HEK293 (cell line): ENCODE measurements around the gene LSM3.

ENCODE experiments used
- CTCF ChIA-PET: fragments of 350-600 bp; formaldehyde crosslinking; extraction: SDS; loops from one replicate; lab custom pipeline; 2021; ENCODE audit warnings: antibody characterized with exemption; lab: Yijun Ruan, JAX
- POLR2A ChIA-PET: fragments of 300-600 bp; formaldehyde crosslinking; extraction: SDS; loops from one replicate; lab custom pipeline; 2020; ENCODE audit warnings: antibody characterized with exemption, inconsistent platforms; lab: Yijun Ruan, JAX
- H3K27ac ChIP-seq: fragments of 200-500 bp; sonication (Bioruptor generic); 2 replicates; pipeline ENCODE4 v1.5.1; 2014; ENCODE audit warnings: low read depth, low read length, control low read depth, inconsistent platforms; ENCODE audit errors: extremely low read depth
- H3K36me3 ChIP-seq, 2 experiments: fragments of 200-500 bp in 1 of 2; sonication (Bioruptor generic) in 1 of 2; 1 replicate in 1 of 2; 2 replicates in 1 of 2; pipeline ENCODE4 v1.5.1; 2014 to 2017; ENCODE audit warnings: inconsistent platforms in 2 of 2, low read length in 2 of 2; ENCODE audit not compliant: control insufficient read depth in 2 of 2, insufficient read depth in 1 of 2
- H3K4me1 ChIP-seq: fragments of 200-500 bp; sonication (Bioruptor generic); 2 replicates; pipeline ENCODE4 v1.5.1; 2014; ENCODE audit warnings: mild to moderate bottlenecking, low read length, inconsistent platforms; ENCODE audit not compliant: control insufficient read depth, insufficient read depth
- H3K4me3 ChIP-seq: 2 replicates; pipeline ENCODE4 v1.5.1; 2011; ENCODE audit warnings: low read depth, mild to moderate bottlenecking, control low read depth, low read length, moderate library complexity
- H3K9me3 ChIP-seq: fragments of 200-500 bp; sonication (Bioruptor generic); 2 replicates; pipeline ENCODE4 v1.5.1; 2014; ENCODE audit warnings: low read depth, low read length, inconsistent platforms; ENCODE audit not compliant: control insufficient read depth, insufficient read depth
- HOXC10 ChIP-seq: sonication (generic); formaldehyde crosslinking; IDR thresholded peaks from 2 replicates; pipeline ENCODE4 v1.8.1; 2023; ENCODE audit warnings: mild to moderate bottlenecking, missing genetic modification reagents
- MEIS1 ChIP-seq: sonication (generic); formaldehyde crosslinking; IDR thresholded peaks from 2 replicates; pipeline ENCODE4 v1.8.1; 2022; ENCODE audit warnings: missing genetic modification reagents, mild to moderate bottlenecking, borderline replicate concordance
- MZF1 ChIP-seq: fragments of 450-650 bp; formaldehyde crosslinking; IDR thresholded peaks from 2 replicates; pipeline ENCODE4 v1.5.1; 2017; ENCODE audit warnings: missing biosample characterization, missing genetic modification characterization, borderline replicate concordance
- SP3 ChIP-seq: fragments of 450-650 bp; formaldehyde crosslinking; IDR thresholded peaks from 2 replicates; pipeline ENCODE4 v1.5.1; 2016; ENCODE audit warnings: missing biosample characterization, missing genetic modification characterization
- TCF7L2 ChIP-seq: IDR thresholded peaks from 2 replicates; pipeline ENCODE4 v1.6.1; 2011; ENCODE audit warnings: low read depth, mild to moderate bottlenecking, inconsistent platforms, low read length, moderate library complexity, borderline replicate concordance
- TSHZ1 ChIP-seq: fragments of 450-650 bp; formaldehyde crosslinking; IDR thresholded peaks from 2 replicates; pipeline ENCODE4 v1.5.1; 2016; ENCODE audit warnings: missing biosample characterization, missing genetic modification characterization, borderline replicate concordance
- ZFP69B ChIP-seq: fragments of 450-650 bp; formaldehyde crosslinking; IDR thresholded peaks from 2 replicates; pipeline ENCODE4 v1.5.1; 2016; ENCODE audit warnings: missing biosample characterization, missing genetic modification characterization
- ZNF133 ChIP-seq: fragments of 450-650 bp; formaldehyde crosslinking; IDR thresholded peaks from 2 replicates; pipeline ENCODE4 v1.5.1; 2016; ENCODE audit warnings: missing biosample characterization, missing genetic modification characterization
- ZNF175 ChIP-seq: fragments of 450-650 bp; formaldehyde crosslinking; IDR thresholded peaks from 2 replicates; pipeline ENCODE4 v1.5.1; 2016; ENCODE audit warnings: missing biosample characterization, missing genetic modification characterization
- ZNF274 ChIP-seq, 2 experiments: fragments of 200-500 bp in 1 of 2; fragments of 450-650 bp in 1 of 2; sonication (Bioruptor generic) in 1 of 2; formaldehyde crosslinking in 1 of 2; IDR thresholded peaks; 2 replicates each; pipeline versions ENCODE4 v1.5.1 to v1.6.1; 2014 to 2016; ENCODE audit warnings: borderline replicate concordance in 1 of 2, inconsistent platforms in 1 of 2, low read length in 1 of 2, missing biosample characterization in 1 of 2, missing genetic modification characterization in 1 of 2
- ZNF610 ChIP-seq: fragments of 450-650 bp; formaldehyde crosslinking; IDR thresholded peaks from 2 replicates; pipeline ENCODE4 v1.5.1; 2016; ENCODE audit warnings: missing biosample characterization, missing genetic modification characterization, borderline replicate concordance
- ZNF707 ChIP-seq: fragments of 450-650 bp; formaldehyde crosslinking; IDR thresholded peaks from 2 replicates; pipeline ENCODE4 v1.5.1; 2016; ENCODE audit warnings: missing biosample characterization, missing genetic modification characterization
- TF ChIP-seq, protein P1 (sequence below): fragments of 450-650 bp; formaldehyde crosslinking; IDR thresholded peaks from 2 replicates; pipeline ENCODE4 v1.5.1; 2016; ENCODE audit warnings: missing biosample characterization, missing genetic modification characterization
- TF ChIP-seq, protein P2 (sequence below): fragments of 450-650 bp; formaldehyde crosslinking; IDR thresholded peaks from 2 replicates; pipeline ENCODE4 v1.5.1; 2016; ENCODE audit warnings: missing biosample characterization, missing genetic modification characterization

The LSM3 gene

GRCh38 chr3:14150078-14150477 lies 28.5 kb upstream of the LSM3 start (continued):
- TF ChIP-seq TSHZ1 (tag by site-specific recombination) (no peak), SP3 (no peak), ZNF707 (tag by site-specific recombination) (no peak), ZNF133 (tag by site-specific recombination) (no peak), ZNF274 (IDR thresholded peaks at IDR 0.05; ENCODE audit: low read length) (no peak), ZNF274 (tag by site-specific recombination; IDR thresholded peaks at IDR 0.05; ENCODE audit: borderline replicate concordance) (no peak), MZF1 (no peak), MEIS1 (CRISPR knock-in tag) (no peak), ZNF610 (no peak), TCF7L2 (no peak), ZNF175 (tag by site-specific recombination) (no peak)
- TF ChIP-seq, all 188 proteins: peak for 0

DNA sequence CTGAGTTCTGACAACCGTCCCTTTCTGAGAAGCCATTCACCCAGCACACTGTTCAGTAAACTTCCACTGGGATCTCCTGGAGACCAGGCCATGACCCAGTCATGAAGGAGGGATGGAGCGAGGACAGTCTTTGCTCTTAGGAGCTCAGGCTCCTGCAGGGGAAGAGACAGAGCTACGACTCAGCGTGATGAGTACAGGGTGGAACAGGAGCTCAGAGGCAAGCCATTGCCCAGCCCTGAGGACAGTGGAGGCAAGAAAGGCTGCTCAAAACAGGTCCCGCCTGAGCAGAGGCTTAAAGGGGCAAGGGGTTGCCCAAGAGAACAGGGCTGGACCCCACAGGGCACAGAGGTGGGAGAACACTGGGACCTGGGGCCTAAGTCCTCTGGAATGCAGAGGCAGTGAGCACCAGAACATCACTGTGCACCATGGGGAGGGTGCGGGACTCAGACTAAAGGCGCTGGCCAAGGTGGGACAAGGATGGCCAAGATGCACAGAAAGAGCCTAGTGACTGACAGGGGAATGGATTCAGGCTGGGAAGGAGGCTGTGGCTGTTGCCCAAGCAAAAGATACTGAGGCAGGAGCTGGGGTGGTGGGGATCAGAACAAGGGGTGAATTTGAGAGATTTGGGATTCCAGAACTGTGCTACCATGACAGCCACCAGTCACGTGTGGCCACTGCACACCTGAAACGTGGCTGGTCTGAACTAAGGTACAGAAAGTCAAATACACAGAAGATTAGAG lies 28.0 kb upstream of the LSM3 start:
- H3K27ac ChIP-seq, result no peak overlapping the region
- H3K9me3 ChIP-seq, result no peaks in the 10 kb centered on the region
- H3K4me1 ChIP-seq, result no peaks in the 10 kb centered on the region
- H3K36me3 ChIP-seq, result peaks cover 9 to 85% of the 10 kb centered on the region in 2 experiments; a peak in 2 of 3 replicates
- ChIA-PET CTCF (interaction anchor here (0.7 kb wide), 1 partner anchor 197 kb away, joined by 3 read pairs; no protein-coding TSS in a partner anchor), POLR2A (no interaction called here)
- TF ChIP-seq, protein P1, sequence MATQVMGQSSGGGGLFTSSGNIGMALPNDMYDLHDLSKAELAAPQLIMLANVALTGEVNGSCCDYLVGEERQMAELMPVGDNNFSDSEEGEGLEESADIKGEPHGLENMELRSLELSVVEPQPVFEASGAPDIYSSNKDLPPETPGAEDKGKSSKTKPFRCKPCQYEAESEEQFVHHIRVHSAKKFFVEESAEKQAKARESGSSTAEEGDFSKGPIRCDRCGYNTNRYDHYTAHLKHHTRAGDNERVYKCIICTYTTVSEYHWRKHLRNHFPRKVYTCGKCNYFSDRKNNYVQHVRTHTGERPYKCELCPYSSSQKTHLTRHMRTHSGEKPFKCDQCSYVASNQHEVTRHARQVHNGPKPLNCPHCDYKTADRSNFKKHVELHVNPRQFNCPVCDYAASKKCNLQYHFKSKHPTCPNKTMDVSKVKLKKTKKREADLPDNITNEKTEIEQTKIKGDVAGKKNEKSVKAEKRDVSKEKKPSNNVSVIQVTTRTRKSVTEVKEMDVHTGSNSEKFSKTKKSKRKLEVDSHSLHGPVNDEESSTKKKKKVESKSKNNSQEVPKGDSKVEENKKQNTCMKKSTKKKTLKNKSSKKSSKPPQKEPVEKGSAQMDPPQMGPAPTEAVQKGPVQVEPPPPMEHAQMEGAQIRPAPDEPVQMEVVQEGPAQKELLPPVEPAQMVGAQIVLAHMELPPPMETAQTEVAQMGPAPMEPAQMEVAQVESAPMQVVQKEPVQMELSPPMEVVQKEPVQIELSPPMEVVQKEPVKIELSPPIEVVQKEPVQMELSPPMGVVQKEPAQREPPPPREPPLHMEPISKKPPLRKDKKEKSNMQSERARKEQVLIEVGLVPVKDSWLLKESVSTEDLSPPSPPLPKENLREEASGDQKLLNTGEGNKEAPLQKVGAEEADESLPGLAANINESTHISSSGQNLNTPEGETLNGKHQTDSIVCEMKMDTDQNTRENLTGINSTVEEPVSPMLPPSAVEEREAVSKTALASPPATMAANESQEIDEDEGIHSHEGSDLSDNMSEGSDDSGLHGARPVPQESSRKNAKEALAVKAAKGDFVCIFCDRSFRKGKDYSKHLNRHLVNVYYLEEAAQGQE (tag by site-specific recombination), result peak; percentile 58
- TF ChIP-seq, protein P2, sequence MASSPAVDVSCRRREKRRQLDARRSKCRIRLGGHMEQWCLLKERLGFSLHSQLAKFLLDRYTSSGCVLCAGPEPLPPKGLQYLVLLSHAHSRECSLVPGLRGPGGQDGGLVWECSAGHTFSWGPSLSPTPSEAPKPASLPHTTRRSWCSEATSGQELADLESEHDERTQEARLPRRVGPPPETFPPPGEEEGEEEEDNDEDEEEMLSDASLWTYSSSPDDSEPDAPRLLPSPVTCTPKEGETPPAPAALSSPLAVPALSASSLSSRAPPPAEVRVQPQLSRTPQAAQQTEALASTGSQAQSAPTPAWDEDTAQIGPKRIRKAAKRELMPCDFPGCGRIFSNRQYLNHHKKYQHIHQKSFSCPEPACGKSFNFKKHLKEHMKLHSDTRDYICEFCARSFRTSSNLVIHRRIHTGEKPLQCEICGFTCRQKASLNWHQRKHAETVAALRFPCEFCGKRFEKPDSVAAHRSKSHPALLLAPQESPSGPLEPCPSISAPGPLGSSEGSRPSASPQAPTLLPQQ (tag by site-specific recombination), result peak; percentile 38; the same call in 1 of the 2 replicates
- TF ChIP-seq HOXC10, result no peak
- peak; percentile 45; the same call in 1 of the 2 replicates for TF ChIP-seq ZFP69B (tag by site-specific recombination)
- no peak overlapping the region for H3K4me3 ChIP-seq
